Suppressor macrophage treated with lipopolysaccharide for 1 hour (primary cell): ENCODE measurements around the gene RAB26.
A peak's percentile ranks its signal among the peaks of the same experiment; 100 is the strongest.

Experiments used
- DNase-seq, 3 donors: peaks; one replicate each; pipeline ENCODE4 v3.0.0-alpha.2; 2020 to 2022

Gene RAB26

DNA sequence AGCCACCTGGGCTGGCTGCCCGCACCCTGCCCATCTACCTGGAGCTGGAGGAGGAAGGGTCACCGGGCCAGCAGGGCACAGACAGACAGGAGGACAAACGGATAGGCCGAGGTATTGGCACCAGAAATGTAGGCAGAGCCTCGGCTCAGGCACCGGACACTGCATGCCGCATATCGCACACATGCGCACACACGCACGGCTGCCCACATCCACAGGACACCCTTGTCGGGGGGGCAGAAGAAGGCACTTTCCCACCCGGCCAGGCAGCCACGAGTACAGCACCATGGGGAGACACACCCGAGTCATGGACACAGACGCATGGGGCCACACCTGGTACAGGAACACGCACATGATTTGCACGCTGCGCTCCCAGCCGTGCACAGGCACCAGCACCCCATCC lies 33.5 kb downstream of the RAB26 start:
- no peak for DNase-seq

DNA sequence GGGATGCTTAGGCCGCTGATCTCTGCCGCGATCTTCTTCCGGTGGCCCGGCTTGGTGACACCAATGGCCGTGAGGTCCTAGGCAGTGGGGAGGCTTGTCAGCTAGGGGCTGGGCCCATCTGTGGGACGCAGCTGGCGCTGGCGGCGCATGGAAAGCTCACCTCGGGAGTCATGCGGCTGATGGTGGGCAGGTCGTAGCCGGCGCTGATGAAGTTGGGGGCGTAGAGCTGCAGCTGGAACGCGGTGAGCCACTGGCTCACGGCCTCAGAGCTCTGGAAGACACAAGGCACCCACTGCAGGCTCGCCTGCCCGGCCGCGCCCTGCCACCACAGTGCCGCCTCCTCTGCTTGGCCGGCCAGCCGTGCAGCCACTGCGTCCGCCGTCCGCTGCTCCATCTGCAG lies 35.2 kb downstream of the RAB26 start:
- no peak for DNase-seq

- no peak for DNase-seq
Observed at GRCh38 chr16:2184346-2184745, 35.9 kb downstream of the RAB26 start.

DNA sequence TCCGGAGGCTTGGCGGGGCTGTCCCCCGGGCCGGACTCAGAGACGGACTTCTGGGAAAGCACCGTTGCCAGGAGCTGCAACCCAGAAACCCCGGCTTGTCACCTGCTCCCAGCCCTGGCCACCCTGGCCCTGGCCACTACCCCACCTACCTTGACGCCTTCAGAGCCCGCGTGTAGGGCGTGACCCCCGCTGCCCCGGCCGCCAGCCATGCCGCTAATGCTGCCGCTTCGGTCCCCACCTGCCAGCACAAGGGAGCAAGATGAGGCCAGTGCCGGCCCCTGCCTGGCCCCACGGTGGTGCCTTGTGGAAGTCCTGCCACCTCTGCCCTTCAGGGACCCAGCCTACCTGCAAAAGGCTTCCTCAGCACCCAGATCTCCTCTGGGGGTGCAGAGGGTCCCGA lies 36.5 kb downstream of the RAB26 start:
- no peak for DNase-seq

DNA sequence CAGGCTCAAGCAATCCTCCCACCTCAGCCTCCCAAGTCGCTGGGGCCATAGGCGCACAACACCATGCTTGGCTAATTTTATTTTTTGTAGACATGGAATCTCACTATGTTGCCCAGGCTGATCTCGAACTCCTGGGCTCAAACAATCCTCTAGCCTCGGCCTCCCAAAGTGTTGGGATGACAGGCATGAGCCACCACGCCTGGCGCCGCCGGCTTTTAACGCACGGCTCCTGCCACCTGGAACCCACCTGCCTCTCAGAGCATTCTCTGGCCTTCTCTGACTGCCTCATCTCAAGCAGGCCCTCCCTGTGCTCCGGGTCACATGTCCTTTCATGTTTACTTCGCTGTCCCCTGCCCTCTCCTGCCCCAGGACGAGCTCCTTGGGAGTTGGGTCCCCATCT lies 37.6 kb downstream of the RAB26 start:
- DNase-seq, result no peak

GRCh38 chr16:2186505-2186904 lies 38.1 kb downstream of the RAB26 start:
- no peak for DNase-seq

- no peak for DNase-seq
Observed at GRCh38 chr16:2187212-2187611, 38.8 kb downstream of the RAB26 start.

GRCh38 chr16:2188395-2188794 lies 40.0 kb downstream of the RAB26 start:
- no peak for DNase-seq

DNA sequence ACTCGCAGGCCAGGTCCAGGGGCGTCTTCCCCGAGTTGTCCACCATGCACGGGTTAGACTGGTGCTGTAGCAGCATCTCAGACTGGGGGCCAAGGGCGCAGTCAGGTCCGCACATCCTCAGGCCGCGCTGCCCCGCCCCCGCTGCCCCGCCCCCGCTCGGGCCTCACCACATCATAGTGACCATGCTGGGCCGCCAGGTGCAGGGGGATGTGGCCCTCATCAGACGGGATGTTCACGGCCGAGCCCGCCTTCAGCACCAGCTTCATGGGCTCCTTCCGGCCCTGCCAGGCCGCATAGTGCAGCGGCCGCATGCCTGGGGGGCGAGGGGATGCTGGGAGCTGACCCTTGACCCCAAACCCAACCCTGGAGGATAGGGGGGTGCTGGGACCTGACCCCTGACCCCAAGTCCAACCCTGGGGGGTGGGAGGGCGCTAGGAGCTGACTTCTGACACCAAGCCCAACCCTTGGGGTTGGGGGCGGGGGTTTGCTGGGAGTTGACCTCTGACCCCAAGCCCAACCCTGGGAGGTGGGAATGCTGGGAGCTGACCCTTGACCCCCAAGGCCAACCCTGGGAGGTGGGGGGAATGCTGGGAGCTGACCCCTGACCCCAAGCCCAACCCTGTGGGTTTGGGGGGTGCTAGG lies 40.9 kb downstream of the RAB26 start:
- DNase-seq, result no peak

DNA sequence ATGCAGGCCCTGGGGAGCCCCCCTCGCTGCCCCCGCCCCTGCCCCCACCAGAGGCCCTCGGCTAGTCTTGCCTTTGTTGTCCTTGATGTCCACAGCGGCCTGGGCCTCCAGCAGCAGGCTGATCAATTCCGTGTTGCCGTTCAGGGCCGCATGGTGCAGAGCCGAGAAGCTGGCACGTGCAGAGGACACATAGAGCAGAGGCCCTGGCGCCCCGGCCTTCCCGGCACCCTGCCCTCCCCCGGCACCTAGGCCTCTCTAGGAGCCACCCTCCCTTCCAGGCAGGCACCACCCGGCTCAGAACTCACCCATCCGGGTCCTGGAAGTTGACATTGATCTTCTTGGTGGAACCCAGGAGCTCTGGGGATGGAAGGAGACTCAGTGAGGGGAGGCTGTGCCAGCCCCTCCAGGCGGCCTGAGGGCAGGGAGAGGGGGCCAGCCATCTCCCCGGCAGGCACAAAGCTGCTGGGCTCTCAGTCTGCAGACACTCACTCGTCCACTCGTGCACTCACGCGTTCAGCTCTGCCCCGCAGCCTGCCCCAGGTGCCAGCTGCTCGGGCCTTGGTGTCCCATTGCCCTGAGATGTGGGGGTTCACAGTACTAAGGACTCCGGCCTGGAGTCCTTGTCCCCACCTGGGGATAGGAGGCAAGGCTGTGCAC lies 41.7 kb downstream of the RAB26 start:
- DNase-seq, result no peak

DNA sequence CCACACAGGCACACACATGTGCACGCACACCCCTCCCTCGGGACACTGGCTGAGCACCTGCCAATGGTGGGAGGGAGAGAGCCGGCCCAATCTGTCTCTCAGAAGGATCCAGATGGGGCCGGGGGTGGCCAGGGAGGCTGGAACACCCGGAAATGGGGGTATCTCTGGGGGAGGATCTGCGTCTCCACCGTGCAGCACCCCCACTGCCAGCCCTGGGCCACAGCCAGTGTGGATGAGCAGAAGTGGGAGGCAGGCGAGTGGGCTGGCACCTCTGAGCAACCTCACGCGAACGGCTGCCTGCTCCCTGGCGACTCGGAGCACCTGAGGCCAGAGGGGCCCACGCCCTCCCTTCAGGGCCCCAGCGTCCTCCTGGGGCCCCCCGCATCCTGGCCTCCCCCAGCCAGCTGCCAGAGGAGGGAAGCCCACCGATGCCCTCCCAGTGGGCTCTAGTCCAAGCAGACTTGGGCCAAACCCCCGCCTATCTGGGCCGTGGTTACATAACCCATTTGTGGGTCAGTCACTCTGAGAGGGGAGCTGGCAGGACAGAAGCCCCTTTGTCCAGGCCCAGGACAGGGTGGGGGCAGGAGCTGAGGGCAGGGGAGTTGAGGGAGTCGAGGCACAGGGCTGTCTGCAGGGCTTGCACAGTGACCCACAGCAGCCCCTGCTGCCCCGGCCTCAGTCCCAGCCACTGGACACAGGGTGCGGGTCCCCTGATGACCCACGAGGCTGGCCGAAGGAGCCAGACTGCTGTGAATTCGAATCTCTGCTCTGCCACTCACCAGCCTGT lies 42.4 kb downstream of the RAB26 start:
- no peak for DNase-seq

DNA sequence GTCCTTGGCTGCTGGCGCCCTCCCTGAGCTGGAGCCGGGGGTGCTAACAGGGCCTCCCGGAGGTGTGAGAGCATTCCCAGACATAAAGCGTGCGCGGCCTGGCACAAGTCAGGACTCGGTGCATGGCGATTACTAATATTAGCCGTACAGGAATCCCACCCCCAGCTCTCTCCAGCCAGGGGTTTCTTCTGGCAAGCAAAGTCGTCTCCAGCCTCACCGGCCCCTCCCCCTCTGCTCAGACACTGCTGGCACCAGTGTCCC lies 43.0 kb downstream of the RAB26 start:
- no peak for DNase-seq

GRCh38 chr16:2194166-2194834 lies 45.9 kb downstream of the RAB26 start:
- peak in 1 of 3 donors; percentile 18 for DNase-seq

DNA sequence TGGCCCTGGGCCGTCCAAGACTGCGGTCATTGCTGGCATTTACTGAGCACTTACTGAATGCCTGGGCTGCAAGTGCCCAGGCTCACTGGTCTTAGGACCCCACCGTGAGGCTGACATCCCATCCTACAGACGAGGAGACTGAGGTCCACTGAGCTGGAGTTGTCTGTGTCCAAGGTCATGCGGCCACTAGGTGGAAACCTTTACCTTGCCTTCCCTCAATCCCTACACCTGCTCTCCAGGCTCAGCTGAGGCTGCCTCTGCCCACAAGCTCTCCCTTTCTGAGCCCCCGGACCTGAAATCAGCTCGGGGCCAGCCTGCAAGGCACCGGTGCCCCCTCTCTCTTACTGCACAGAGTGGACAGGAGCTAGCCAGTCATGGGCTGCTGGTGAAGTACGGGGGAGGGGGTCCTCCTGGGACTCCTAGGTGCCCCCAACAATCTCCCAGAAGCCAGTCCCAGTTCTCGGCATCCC lies 46.5 kb downstream of the RAB26 start:
- DNase-seq, result peak; percentile 30 to 49 (median 39)

DNA sequence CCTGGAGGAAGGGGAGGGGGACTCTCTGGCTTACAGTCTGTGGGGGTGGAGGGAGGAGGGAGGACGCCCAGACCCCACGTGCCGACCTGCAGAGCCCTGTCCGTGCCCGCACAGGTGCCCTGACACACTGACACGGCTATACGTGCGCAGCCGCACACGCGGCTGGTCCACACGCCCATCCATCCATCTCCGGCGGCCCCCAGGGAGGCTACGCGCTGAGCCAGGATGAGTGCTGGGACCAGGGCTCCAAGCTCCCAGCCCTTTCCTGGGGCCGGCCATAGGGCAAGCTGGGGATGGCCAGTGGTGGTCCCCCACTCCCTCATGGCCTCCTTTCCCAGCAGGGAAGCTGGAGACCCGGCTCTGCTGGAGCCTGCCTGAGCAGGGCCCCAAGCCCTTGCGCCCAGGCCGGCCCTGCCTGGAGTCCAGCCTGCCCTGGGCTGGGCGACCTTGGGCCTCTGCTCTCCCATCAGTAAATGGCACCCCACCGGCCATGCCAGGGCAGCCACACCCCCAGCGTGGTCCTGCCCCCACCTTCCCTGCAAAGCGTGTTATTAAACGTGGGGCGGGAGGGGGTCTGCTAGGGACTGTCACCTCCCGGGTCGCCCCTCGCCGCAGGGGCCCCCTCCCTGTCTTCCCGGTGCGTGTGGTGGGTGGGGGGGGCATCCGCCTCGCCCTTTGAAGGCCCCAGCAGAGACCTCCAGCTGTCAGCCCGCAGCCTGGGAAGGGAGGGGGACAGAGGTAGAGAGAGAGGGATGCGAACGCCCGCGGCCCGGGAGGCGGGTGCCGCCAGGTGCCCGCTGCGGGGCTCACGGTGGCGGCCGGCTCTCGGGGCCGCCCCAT lies 47.1 kb downstream of the RAB26 start:
- DNase-seq, result no peak

- DNase-seq, result peak; percentile 51 to 79 (median 58)
Observed at GRCh38 chr16:2196162-2196980, 47.9 kb downstream of the RAB26 start, which contains the start of gene CASKIN1. Gene CASKIN1 (minus strand): TSS chr16:2196605. CDS start chr16:2196432, 173 bp downstream.

DNA sequence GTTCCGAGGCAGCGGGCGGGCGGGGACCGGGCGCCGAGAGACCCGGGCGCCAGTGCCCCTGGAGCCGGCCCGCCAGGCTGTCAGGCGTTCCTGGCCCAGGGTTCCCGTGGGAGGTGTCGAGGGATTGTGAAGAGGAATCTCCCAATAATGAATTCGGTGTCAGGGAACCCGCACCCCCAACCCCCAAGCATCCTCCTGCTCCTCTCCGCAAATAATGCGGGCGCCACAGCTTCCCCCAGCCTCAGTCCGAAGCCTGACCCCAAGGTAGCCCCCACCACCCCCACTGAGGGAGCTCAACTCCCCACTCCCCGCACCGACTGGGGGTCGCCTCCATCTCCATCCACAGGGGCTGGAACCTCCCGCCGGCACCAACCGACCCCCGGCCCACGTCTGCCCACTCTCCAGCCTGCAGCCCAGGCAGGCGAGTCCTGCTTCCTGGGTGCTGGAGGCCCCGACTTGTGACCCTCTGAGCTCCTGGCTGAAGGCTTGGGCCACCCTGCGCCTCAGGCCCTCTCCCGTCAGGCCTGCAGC lies 48.6 kb downstream of the RAB26 start:
- DNase-seq, result no peak

DNA sequence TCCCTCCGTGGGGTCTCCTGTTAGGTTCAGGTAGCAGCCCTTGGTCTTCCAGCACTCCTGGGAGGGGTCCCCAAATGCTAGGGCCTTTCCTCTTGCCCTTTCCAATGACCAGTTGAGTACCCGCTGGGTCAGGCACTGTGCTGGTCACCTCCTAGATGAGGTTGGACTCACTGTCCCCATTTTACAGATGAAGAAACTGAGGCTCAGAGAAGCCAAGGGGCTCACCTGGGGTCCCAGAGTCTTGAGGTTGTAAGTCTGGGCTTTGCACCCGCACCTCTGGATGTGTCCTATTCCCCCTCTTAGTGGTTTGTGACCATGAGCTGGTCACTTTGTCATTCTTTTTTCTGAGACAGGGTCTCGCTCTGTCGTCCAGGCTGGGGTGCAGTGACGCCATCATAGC lies 49.3 kb downstream of the RAB26 start:
- DNase-seq, result no peak

DNA sequence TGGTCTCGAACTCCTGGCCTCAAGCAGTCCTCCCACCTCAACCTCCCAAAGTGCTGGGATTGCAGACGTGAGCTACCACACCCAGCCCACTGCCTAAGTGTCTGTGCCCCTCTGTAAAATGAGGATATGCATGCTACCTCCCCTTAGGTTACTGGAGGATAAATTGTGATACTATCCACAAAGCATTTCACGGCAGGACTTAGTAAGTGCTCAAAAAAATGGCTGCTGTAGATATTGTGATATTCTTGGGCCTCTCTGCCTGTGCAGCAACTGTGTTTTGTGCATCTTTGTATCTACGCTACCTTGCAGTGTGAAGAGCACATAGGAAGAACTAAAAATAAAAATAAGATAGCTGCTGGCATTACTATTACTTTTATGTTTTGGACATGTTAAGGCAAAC lies 49.9 kb downstream of the RAB26 start:
- no peak for DNase-seq

- DNase-seq, result no peak
Observed at GRCh38 chr16:2199095-2199494, 50.7 kb downstream of the RAB26 start.

DNA sequence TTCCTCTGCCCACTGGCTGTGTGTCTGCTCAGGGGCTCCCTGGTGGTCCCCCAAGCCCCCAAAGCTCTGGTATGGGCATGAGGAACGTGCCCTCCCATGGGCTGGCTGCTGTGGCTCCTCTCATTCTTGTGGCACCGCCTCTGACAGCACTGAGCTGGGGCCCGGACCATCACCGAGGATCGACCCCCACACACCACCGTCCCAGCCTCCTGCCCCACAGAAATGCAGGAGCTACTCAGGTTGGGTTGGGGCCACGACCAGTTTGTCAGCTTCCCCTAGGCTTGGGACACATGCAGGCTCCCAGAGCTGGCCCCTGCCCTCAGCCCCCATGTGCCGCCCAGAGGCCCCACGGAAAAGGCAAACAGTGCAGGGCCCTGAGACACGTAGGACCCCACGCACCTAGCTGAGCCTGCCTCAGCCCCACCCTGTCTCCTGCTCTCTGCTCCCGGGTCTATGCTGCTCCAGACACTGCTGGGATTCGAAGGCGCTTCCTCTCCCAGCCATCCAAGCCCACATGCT lies 51.3 kb downstream of the RAB26 start:
- no peak for DNase-seq
